ENCODE results near the gene SLC9A6.

DNA sequence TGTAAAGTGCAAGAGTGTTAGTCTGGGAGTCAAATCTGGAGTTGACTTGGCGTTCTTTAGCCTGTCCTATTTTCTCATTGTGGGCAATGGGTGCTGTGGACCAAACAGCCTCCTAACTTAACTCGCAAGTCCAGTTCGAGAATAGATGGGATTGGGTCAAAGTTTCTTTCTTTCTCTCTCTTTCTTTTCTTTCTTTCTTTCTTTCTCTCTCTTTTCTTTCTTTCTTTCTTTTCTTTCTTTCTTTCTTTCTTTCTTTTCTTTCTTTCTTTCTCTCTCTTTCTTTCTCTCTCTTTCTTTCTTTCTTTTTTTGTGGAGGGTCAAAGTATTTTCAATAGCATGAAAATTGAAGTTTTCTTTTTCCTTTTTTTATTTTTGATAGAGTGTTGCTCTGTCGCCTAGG is 3.0 kb downstream of the SLC9A6 start:
- TF ChIP-seq GFI1 (CRISPR knock-in tag; IDR thresholded peaks at IDR 0.05; ENCODE audit: borderline replicate concordance) (no peak), GABPA (IDR thresholded peaks at IDR 0.05; ENCODE audit: low read depth, low read length) (no peak), GABPA (CRISPR knock-in tag; IDR thresholded peaks at IDR 0.05; ENCODE audit: low read depth) (no peak), POLR2AphosphoS5 (IDR thresholded peaks at IDR 0.05; ENCODE audit: low read depth, low read length) (no peak), ELF1 (CRISPR knock-in tag; IDR thresholded peaks at IDR 0.05) (no peak), ZC3H13 (CRISPR knock-in tag; IDR thresholded peaks at IDR 0.05) (no peak), HCFC1 (IDR thresholded peaks at IDR 0.05; ENCODE audit: low read depth, low read length) (no peak), ZNF432 (CRISPR knock-in tag; IDR thresholded peaks at IDR 0.05; ENCODE audit: borderline replicate concordance) (no peak)
- TF ChIP-seq, protein P1, sequence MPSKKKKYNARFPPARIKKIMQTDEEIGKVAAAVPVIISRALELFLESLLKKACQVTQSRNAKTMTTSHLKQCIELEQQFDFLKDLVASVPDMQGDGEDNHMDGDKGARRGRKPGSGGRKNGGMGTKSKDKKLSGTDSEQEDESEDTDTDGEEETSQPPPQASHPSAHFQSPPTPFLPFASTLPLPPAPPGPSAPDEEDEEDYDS (CRISPR knock-in tag; IDR thresholded peaks at IDR 0.05) = no peak
